ENCODE results near the gene HOXA5. TPM values are rescaled to one million over a fixed set of nuclear protein-coding genes. Genes with fewer than 3 reads are reported as not detected.

HOXA5 gene
- total and polyA plus RNA-seq, 10 of the 15 experiments (the other 5 are each of a cell fraction or from before 2014, with no cell fraction given), result 0.05 to 0.13 TPM; not detected in 8

GRCh38 chr7:27145914-27146412 is 2.5 kb upstream of the HOXA5 start:
- no peak overlapping the region for H3K4me2 ChIP-seq (ENCODE audit: control insufficient read depth, insufficient read depth)
- FAIRE-seq (no peak), ATAC-seq (no peak), DNase-seq (ENCODE audit: low read depth, low spot score) (no peak)
- POLR2A ChIA-PET, result no interaction called here
- H3K79me2 ChIP-seq (ENCODE audit: control insufficient read depth, insufficient read depth, low read length), result no peaks in the 10 kb centered on the region
- H3K27me3 ChIP-seq (replicated peaks in 1 of 2; ENCODE audit: control insufficient read depth in 2 of 2, insufficient read depth in 2 of 2, low read length in 1 of 2), result peaks cover 8 to 23% of the 10 kb centered on the region in 2 experiments
- no peak overlapping the region for H3K27ac ChIP-seq (ENCODE audit: control insufficient read depth, insufficient read depth)
- H3K9ac ChIP-seq (ENCODE audit: control insufficient read depth, insufficient read depth, low read length), result no peak overlapping the region
- RAD21 ChIA-PET (ENCODE audit: unreplicated experiment), result no interaction called here
- H3K4me1 ChIP-seq (ENCODE audit: control insufficient read depth, insufficient read depth, low read length), result no peaks in the 10 kb centered on the region
- H3K36me3 ChIP-seq (ENCODE audit: control insufficient read depth in 2 of 2, insufficient read depth in 2 of 2, low read length in 1 of 2), result no peaks in the 10 kb centered on the region
- intact Hi-C loops (cut with micrococcal nuclease; ENCODE audit: unreplicated experiment) (no loop called here), in situ Hi-C loops (cut with MboI) (no loop called here)
- H3K4me3 ChIP-seq, result no peak overlapping the region
- no peak overlapping the region for H2AFZ ChIP-seq (ENCODE audit: control insufficient read depth, low read depth, low read length)
- H4K20me1 ChIP-seq (ENCODE audit: control insufficient read depth, insufficient read depth), result no peaks in the 10 kb centered on the region
- BruUV-seq (replicated peaks), result no TSS peak
- WGBS (ENCODE audit: insufficient coverage, insufficient replicate concordance, low lambda C conversion rate, missing lambda C conversion rate), result 82% methylated on average over 11 of the region's 11 CpGs
- CTCF ChIA-PET, result interaction anchor here (0.8 kb wide), 1 partner anchor 466 kb away, joined by 3 read pairs; no protein-coding TSS in a partner anchor
- SMC1A ChIA-PET (ENCODE audit: uncharacterized antibody, unreplicated experiment), result no interaction called here
- TF ChIP-seq GATAD2B (conservative IDR thresholded peaks at IDR 0.05; ENCODE audit: low read depth), result no peak
- H3K9me3 ChIP-seq (replicated peaks; ENCODE audit: control insufficient read depth, insufficient read depth, low read length), result no peaks in the 10 kb centered on the region; the same call in 2 of the 3 replicates

- no peak for TF ChIP-seq STAT3 (IDR thresholded peaks at IDR 0.05; ENCODE audit: low read depth, low read length)
- no peak for TF ChIP-seq REST (IDR thresholded peaks at IDR 0.05; ENCODE audit: low read depth, low read length)
- Histone ChIP-seq H3K4me1 (ENCODE audit: control insufficient read depth, insufficient read depth, low read length) (no peaks in the 10 kb centered on the region), H3K27ac (ENCODE audit: control insufficient read depth, insufficient read depth) (no peak overlapping the region), H3K79me2 (ENCODE audit: control insufficient read depth, insufficient read depth, low read length) (no peaks in the 10 kb centered on the region), H3K9me3 (replicated peaks; ENCODE audit: control insufficient read depth, insufficient read depth, low read length) (no peaks in the 10 kb centered on the region; the same call in 2 of the 3 replicates), H3K4me3 (no peak overlapping the region), H3K27me3 (replicated peaks in 1 of 2; ENCODE audit: control insufficient read depth in 2 of 2, insufficient read depth in 2 of 2, low read length in 1 of 2) (peaks cover 8 to 22% of the 10 kb centered on the region in 2 experiments), H3K9ac (ENCODE audit: control insufficient read depth, insufficient read depth, low read length) (no peak overlapping the region), H4K20me1 (ENCODE audit: control insufficient read depth, insufficient read depth) (no peaks in the 10 kb centered on the region), H3K36me3 (ENCODE audit: control insufficient read depth in 2 of 2, insufficient read depth in 2 of 2, low read length in 1 of 2) (no peaks in the 10 kb centered on the region), H2AFZ (ENCODE audit: control insufficient read depth, low read depth, low read length) (no peak overlapping the region), H3K4me2 (ENCODE audit: control insufficient read depth, insufficient read depth) (no peak overlapping the region)
- DNase-seq (ENCODE audit: low read depth, low spot score) (no peak), FAIRE-seq (no peak), ATAC-seq (no peak)
- WGBS (ENCODE audit: insufficient coverage, insufficient replicate concordance, low lambda C conversion rate, missing lambda C conversion rate), result 87% methylated on average over 47 of the region's 47 CpGs
- CTCF ChIA-PET, result interaction anchor here (0.8 kb wide), 1 partner anchor 465 kb away, joined by 3 read pairs; no protein-coding TSS in a partner anchor
- BruUV-seq (replicated peaks), result no TSS peak
- RAD21 ChIA-PET (ENCODE audit: unreplicated experiment), result interaction anchor here (0.5 kb wide), 1 partner anchor 78 kb away, joined by 3 read pairs; no protein-coding TSS in a partner anchor
- SMC1A ChIA-PET (ENCODE audit: uncharacterized antibody, unreplicated experiment), result no interaction called here
- intact Hi-C loops (cut with micrococcal nuclease; ENCODE audit: unreplicated experiment), result no loop called here
- POLR2A ChIA-PET, result no interaction called here
- in situ Hi-C loops (cut with MboI), result no loop called here
Measured at GRCh38 chr7:27145165-27145913, 1.9 kb upstream of the HOXA5 start.
